Ammon's horn (tissue), 1 donor: ENCODE measurements around the gene KDM4B.

Source experiments
- DNase-seq: peaks from one replicate; pipeline ENCODE4 v3.0.0-alpha.2; 2016; ENCODE audit warnings: low spot score

Gene KDM4B

GRCh38 chr19:5035105-5035761, 66.3 kb downstream of the KDM4B start:
- peak; percentile 26 for DNase-seq

DNA sequence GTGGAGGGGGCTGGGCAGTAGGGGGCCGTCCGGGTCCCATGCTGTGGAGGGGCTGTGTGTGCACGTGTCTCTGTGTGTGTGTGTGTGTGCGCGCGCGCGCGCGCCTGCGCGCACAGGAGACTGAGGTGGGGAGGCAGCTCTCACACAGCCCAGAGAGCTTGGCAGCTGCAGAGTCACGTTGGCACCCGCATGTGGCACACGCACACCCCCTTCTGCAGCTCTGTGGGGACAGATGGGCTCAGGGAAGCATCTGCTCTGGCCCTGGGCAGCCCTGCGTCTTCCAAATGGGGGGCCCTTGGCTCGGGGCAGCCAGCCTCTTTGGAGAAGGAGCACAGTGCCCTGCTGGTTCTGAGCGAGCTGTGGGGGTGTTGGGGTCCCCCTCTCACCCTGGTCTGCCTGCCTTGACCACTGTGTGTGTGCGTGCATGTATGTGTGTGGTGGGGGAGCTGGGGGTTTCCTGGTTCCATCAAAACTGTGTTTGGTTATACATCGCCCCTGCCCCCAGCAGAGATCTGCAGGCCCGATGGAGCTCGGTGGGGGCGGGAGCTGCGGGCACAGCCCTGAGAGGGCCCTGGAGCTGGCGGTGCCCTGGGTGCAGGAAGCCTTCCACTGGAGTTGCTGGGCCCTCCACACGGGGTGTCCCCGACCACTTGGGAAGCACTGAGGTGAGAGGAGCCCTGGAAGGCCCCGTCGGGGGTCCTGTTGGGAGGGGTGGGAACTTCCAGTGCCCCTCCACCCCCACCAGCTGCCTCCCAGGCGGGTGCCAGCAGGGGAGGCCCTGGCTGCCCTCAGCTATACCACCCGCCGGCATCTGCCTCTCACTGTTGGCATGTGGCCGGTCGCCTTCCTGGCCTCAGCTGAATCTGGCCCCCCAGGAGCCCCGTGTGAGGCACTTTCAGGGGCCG, 67.1 kb downstream of the KDM4B start:
- DNase-seq = peak; percentile 86

- DNase-seq = peak; percentile 64
Observed at GRCh38 chr19:5036698-5037563, 68.0 kb downstream of the KDM4B start.

DNA sequence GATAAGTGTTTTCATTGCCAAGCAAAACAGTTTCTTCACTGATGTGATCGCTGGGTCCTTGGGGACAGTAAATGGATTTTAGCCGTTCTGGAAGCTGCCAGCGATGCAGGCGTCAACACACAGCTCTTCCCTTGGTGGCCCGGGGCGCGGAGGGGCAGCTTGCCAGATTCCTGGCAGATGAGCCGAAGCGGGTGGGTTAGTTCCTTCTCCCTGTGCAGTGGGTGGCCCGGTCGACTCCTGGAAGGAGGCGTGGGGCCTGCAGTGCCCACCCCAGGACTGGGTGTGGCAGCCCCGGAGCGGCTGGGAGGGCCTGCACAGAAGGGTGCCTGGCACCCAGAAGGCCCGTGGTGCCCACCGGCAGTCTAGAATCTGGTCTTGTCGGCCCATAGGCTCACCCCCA, 69.0 kb downstream of the KDM4B start:
- DNase-seq = no peak

- peak; percentile 35 for DNase-seq
Observed at GRCh38 chr19:5038631-5039271, 69.8 kb downstream of the KDM4B start.

- DNase-seq = no peak
Observed at GRCh38 chr19:5039642-5040543, 71.0 kb downstream of the KDM4B start.

GRCh38 chr19:5040544-5041167, 71.7 kb downstream of the KDM4B start:
- DNase-seq = no peak

- DNase-seq = no peak
Observed at GRCh38 chr19:5041168-5041912, 72.4 kb downstream of the KDM4B start.

GRCh38 chr19:5041913-5042187, 72.9 kb downstream of the KDM4B start:
- no peak for DNase-seq

- no peak for DNase-seq
Observed at GRCh38 chr19:5042556-5042955, 73.6 kb downstream of the KDM4B start.

- no peak for DNase-seq
Observed at GRCh38 chr19:5045029-5045428, 76.1 kb downstream of the KDM4B start.

DNA sequence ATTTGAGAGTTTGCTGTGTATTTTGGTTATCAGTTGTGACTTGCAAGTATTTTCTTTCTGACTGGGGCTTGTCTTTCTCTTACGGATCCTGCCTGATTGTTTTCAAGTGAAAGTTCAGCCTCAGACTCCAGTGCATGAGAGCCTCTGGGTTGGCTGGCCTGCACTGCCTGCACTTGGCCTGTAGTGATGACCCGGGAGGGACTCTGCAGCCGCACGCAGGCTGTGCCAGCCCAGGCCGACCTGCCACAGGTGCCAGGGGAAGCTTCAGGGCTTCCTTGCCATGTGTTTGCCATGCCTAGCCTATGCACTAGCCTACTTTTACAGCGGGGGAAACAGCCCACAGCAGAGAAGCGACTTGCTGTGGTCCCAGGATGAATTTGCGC, 77.0 kb downstream of the KDM4B start:
- DNase-seq = no peak

GRCh38 chr19:5046339-5047039, 77.6 kb downstream of the KDM4B start:
- DNase-seq = peak; percentile 18

DNA sequence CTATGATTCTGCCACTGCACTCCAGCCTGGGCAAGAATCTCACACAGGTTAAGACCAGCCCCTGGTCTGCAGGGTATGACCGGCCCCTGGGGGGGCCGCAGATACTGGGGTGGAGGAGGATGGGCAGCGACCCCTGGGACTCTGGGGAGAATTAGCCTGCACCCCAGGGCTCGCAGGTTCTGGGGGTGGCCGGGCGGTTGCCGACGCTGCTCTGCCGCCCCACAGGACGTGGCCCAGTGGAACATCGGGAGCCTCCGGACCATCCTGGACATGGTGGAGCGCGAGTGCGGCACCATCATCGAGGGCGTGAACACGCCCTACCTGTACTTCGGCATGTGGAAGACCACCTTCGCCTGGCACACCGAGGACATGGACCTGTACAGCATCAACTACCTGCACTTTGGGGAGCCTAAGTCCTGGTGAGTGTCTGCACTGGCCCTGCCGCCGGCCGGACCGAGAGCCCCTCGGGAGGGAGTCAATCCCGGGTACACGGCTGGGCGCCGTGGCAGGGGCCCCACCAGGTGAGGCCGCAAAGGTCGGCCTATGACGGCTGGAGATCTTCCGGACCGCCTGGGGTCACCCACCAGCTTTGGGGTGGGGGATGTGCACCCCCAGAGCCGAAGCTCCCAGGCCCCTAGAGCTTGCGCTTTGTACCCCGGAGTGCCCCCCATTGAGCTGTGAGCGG, 78.5 kb downstream of the KDM4B start:
- no peak for DNase-seq

DNA sequence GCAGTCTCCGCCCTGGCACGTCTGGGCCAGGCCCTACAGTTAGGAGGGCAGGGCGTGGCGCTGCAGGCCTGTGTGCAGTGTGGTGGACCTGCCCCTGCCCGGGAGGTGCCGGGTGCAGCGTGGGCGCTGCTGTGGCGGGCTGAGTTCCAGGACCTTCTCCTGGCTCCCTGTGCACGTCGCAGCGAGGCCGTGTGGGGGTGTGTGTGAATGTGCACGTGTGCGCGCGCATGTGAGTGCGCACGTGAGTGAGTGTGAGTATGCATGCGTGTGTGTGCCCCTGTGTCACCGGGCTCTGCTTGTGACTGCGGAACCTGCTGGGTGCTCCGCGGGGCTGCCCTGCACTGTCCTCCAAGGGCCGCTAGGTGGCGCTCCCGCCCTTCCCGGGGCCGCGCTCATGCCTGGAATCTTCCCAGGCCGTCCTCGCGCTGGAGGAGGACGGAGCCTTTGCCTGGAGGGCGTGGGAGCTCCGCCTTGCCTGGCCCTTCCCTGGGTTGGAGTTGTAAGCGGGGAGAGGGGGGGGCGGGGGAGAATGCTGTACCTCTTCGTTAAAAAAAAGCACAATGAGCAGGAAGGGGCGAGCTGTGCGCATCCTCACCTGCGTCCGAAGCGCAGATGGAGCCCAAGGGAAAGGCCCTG, 79.3 kb downstream of the KDM4B start:
- peak; percentile 79 for DNase-seq

- DNase-seq = no peak
Observed at GRCh38 chr19:5048727-5049553, 80.0 kb downstream of the KDM4B start.

- no peak for DNase-seq
Observed at GRCh38 chr19:5049561-5049960, 80.6 kb downstream of the KDM4B start.
